BJ (cell line): ENCODE data around the gene C3orf22. TPM values are rescaled to one million over a fixed set of nuclear protein-coding genes. Genes with fewer than 3 reads are reported as not detected.

Experiments
- CTCF ChIA-PET: fragments of 350-600 bp; formaldehyde crosslinking; extraction: SDS; loops from one replicate; lab custom pipeline; 2021; ENCODE audit warnings: antibody characterized with exemption, inconsistent platforms; lab: Yijun Ruan, JAX
- POLR2A ChIA-PET: fragments of 300-600 bp; sonication (Branson Sonifier 250); formaldehyde crosslinking; extraction: SDS; loops from one replicate; lab custom pipeline; 2021; ENCODE audit warnings: antibody characterized with exemption; lab: Charles Lee
- DNase-seq: peaks from one replicate; pipeline ENCODE4 v3.0.0-alpha.2; 2011; ENCODE audit warnings: low read depth
- H3K27me3 ChIP-seq: 2 replicates; pipeline ENCODE4 v1.6.0; 2011; ENCODE audit warnings: low read length; ENCODE audit not compliant: control insufficient read depth, insufficient read depth
- H3K36me3 ChIP-seq: 2 replicates; pipeline ENCODE4 v1.5.1; 2011; ENCODE audit warnings: low read length; ENCODE audit not compliant: control insufficient read depth, insufficient read depth
- H3K4me3 ChIP-seq: 2 replicates; pipeline ENCODE4 v1.5.1; 2011; ENCODE audit warnings: low read depth, mild to moderate bottlenecking, control low read depth, low read length
- polyA plus RNA-seq: library from polyadenylated mRNA; depleted of rRNA; stranded (reverse); fragments of >200 nt; gene quantifications from 2 replicates; pipeline ENCODE4 v1.2.3, GENCODE V29; 2011
- TF ChIP-seq, protein P1 (sequence below): IDR thresholded peaks from 2 replicates; pipeline ENCODE4 v1.5.1; 2011; ENCODE audit warnings: low read depth, mild to moderate bottlenecking, control low read depth, inconsistent platforms, low read length, moderate library complexity; ENCODE audit not compliant: insufficient read depth

Gene C3orf22
- polyA plus RNA-seq, 1 experiment: not detected

- ChIA-PET POLR2A (no interaction called here), CTCF (interaction anchor here (1.3 kb wide), 1 partner anchor 12 kb away, joined by 4 read pairs; no protein-coding TSS in a partner anchor)
Observed at GRCh38 chr3:126555795-126556636, 2.7 kb downstream of the C3orf22 start.

DNA sequence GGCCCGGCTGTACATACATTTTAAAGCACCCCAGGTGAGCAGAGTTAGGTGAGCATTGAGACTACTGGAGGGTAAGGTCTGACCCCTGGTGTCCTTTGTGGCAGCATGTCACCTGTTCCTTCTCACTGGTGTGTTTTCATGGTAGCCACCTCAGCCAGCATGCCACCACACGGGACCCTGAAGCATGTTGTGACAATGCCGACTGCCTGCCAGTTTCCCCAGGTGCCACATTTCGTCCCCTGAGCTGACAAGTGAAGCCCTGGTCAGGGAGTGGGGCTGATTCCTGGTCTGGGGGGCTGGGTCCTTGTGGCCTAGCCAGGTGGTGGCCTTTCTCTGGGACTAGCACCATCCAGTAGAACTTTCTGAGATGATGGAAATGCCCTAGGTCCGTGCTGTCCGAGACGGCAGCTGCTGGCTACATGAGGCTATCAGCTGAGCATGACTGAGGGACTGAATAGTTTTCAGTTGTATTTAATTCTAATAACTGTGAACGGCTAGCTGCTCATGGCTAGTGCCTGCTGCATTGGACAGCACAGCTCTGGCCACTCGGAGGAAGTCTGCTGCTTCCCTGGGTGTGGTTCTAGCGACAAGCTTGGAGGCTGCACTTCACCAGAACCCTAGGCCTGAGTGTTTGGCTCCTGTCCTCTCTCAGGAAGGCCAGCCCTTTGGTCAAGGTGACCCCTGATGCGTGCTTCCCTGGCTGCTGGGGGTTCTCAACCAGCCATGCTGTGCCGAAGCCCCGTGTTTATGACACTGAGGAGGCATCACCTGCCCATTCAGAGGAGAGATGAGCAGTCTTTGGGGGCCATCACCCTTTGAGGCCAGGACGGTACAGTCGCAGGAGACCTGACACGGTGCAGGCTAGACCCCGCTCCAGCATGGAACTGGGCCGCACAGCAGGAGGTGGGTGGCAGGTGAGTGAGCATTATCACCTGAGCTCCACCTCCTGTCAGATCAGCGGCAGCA lies 3.9 kb downstream of the C3orf22 start:
- Histone ChIP-seq H3K36me3 (no peaks in the 10 kb centered on the region), H3K4me3 (no peak overlapping the region), H3K27me3 (peaks cover 1% of the 10 kb centered on the region)
- CTCF ChIA-PET: interaction anchor here (1.3 kb wide), 1 partner anchor 11 kb away, joined by 4 read pairs; no protein-coding TSS in a partner anchor
- POLR2A ChIA-PET: no interaction called here
- no peak for DNase-seq
- TF ChIP-seq, protein P1, sequence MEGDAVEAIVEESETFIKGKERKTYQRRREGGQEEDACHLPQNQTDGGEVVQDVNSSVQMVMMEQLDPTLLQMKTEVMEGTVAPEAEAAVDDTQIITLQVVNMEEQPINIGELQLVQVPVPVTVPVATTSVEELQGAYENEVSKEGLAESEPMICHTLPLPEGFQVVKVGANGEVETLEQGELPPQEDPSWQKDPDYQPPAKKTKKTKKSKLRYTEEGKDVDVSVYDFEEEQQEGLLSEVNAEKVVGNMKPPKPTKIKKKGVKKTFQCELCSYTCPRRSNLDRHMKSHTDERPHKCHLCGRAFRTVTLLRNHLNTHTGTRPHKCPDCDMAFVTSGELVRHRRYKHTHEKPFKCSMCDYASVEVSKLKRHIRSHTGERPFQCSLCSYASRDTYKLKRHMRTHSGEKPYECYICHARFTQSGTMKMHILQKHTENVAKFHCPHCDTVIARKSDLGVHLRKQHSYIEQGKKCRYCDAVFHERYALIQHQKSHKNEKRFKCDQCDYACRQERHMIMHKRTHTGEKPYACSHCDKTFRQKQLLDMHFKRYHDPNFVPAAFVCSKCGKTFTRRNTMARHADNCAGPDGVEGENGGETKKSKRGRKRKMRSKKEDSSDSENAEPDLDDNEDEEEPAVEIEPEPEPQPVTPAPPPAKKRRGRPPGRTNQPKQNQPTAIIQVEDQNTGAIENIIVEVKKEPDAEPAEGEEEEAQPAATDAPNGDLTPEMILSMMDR: no peak

More at GRCh38 chr3:126555795-126556636, 2.7 kb downstream of the C3orf22 start:
- TF ChIP-seq, protein P1: no peak
- H3K4me3 ChIP-seq: no peak overlapping the region
- DNase-seq: no peak
- no peaks in the 10 kb centered on the region for H3K36me3 ChIP-seq
- peaks cover 1% of the 10 kb centered on the region for H3K27me3 ChIP-seq

DNA sequence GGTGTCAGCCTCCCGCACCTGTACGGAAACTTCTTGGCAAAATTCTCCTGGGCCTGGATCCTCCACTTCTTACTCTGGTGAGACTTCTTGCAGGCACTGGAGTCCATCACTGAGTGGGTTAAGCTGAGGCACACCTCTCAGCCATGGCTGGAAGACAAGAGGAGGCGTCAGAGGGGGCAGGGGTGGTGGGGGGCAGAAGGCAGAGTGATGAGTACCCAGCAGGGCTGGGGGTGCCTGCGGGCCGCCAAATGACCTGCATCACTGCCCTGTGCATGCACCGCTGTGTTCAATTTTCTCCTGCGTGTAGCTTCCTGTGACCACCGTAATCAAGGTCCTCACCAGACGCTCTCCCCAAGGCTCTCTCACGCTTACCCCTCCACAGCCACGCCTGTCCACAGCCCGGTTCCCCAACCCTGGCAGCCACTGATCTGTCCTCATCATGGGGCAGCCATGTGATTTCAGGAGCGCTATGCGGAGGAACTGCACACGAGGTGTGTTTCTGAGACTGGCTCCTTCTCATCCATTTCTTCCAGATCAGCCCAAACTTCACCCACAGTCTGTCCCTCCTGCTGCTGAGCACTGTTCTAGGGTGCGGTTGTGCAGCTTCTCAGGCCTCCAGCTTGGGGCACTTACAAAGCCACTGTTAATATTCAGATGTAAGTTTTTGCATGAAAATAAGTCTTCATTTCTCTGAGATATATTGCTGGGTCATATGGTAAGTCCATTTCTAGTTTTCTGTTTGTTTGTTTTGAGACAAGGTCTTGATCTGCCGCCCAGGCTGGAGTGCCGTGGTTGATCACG lies 5.2 kb downstream of the C3orf22 start:
- ChIA-PET CTCF (no interaction called here), POLR2A (no interaction called here)
- no peak for DNase-seq
- Histone ChIP-seq H3K36me3 (no peaks in the 10 kb centered on the region), H3K4me3 (no peak overlapping the region), H3K27me3 (peaks cover under 1% of the 10 kb centered on the region)
- TF ChIP-seq, protein P1: no peak

GRCh38 chr3:126552688-126553283 lies 5.9 kb downstream of the C3orf22 start:
- TF ChIP-seq, protein P1: no peak
- Histone ChIP-seq H3K27me3 (peaks cover 3% of the 10 kb centered on the region), H3K36me3 (no peaks in the 10 kb centered on the region), H3K4me3 (no peak overlapping the region)
- POLR2A ChIA-PET: no interaction called here
- CTCF ChIA-PET: no interaction called here
- DNase-seq: no peak
